Kidney epithelial cell (primary cell): ENCODE data around the gene PLXNA1. TPM values are rescaled to one million over a fixed set of nuclear protein-coding genes. Genes with fewer than 3 reads are reported as not detected.

Source experiments
- DNase-seq: peaks from one replicate; pipeline ENCODE4 v3.0.0-alpha.2; 2010; ENCODE audit warnings: low read depth
- H3K27me3 ChIP-seq: 2 replicates; pipeline ENCODE4 v1.6.0; 2011; ENCODE audit warnings: low read length; ENCODE audit not compliant: control insufficient read depth, insufficient read depth
- H3K36me3 ChIP-seq: 2 replicates; pipeline ENCODE4 v1.5.1; 2011; ENCODE audit warnings: low read length; ENCODE audit not compliant: control insufficient read depth, insufficient read depth
- H3K4me3 ChIP-seq: 2 replicates; pipeline ENCODE4 v1.5.1; 2011; ENCODE audit warnings: low read depth, mild to moderate bottlenecking, control low read depth, low read length
- total RNA-seq: library from RNA; depleted of rRNA; stranded (reverse); fragments of >200 nt; gene quantifications from 2 replicates; pipeline ENCODE4 v1.2.3, GENCODE V29; 2015
- TF ChIP-seq, protein P1 (sequence below): IDR thresholded peaks from 2 replicates; pipeline ENCODE4 v1.5.1; 2011; ENCODE audit warnings: mild to moderate bottlenecking, moderate library complexity, low read length, control low read depth, inconsistent platforms; ENCODE audit not compliant: insufficient read depth, poor library complexity, severe bottlenecking

Gene PLXNA1
- total RNA-seq, 1 donor from 2014 or later, result 54.3 TPM

DNA sequence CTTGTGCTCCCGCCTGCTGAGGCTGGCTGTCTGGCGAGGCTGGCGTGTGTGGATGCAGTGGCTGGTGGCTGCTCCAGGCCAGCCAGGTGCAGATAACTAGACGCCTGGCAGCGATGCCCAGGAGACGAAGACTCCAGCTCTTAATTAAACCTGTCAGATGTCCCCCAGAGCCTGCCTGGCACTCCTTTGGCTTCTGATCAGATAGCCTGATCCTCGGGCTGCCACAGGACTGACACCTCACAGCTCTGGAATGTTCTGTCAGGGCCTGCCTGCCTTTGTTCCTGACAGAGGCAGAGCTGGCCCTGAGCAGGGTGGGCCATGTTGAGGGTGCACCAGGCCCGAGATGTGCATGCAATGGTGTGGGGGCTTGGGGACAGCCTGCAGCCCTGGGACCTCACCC, 36.5 kb downstream of the PLXNA1 start:
- DNase-seq, result no peak
- H3K36me3 ChIP-seq, result peaks cover 1% of the 10 kb centered on the region
- TF ChIP-seq, protein P1, sequence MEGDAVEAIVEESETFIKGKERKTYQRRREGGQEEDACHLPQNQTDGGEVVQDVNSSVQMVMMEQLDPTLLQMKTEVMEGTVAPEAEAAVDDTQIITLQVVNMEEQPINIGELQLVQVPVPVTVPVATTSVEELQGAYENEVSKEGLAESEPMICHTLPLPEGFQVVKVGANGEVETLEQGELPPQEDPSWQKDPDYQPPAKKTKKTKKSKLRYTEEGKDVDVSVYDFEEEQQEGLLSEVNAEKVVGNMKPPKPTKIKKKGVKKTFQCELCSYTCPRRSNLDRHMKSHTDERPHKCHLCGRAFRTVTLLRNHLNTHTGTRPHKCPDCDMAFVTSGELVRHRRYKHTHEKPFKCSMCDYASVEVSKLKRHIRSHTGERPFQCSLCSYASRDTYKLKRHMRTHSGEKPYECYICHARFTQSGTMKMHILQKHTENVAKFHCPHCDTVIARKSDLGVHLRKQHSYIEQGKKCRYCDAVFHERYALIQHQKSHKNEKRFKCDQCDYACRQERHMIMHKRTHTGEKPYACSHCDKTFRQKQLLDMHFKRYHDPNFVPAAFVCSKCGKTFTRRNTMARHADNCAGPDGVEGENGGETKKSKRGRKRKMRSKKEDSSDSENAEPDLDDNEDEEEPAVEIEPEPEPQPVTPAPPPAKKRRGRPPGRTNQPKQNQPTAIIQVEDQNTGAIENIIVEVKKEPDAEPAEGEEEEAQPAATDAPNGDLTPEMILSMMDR, result no peak
- no peak overlapping the region for H3K4me3 ChIP-seq
- H3K27me3 ChIP-seq, result no peaks in the 10 kb centered on the region

DNA sequence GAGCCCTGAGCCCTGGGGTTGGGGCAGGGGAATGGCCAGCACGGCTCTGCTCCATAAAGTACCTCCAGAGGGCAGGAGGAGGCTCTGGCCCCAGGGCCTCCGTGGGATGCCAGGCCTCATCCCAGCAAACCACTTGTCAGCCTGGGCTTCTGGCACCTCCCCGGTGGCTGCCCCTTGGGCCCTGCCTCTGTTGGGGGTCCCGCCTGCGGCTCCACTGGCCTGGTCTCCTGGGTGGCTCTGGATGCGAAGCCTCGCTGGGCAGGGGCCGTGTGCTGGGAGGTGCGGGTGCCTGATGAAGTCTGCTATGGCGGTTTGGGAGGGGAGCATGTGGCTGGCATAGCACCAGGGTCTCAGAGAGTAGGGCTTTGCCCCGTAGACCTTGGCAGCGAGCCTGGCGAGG, 37.6 kb downstream of the PLXNA1 start:
- H3K4me3 ChIP-seq, result no peak overlapping the region
- no peaks in the 10 kb centered on the region for H3K27me3 ChIP-seq
- TF ChIP-seq, protein P1, result no peak
- H3K36me3 ChIP-seq, result peaks cover 1% of the 10 kb centered on the region
- DNase-seq, result no peak

DNA sequence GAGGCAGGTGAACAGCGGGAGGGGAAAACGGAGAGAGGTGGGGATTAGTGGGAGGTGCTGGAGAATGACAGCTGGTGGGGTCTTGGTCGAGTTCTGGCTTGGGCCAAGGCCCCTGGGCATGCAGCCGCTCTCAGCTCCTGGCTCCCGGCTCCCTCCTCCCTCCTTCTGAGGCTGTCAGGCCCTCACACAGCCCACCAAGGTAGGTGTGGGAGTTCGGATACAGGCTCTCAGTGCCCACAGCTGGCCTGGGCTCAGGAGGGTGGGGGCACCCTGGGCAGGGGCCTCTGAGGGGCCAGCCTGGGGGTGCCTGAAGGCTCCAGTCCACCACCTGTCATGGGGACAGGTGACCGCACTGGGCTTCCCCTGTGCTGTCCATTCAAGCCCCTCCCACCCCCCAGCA, 39.9 kb downstream of the PLXNA1 start:
- TF ChIP-seq, protein P1, result no peak
- no peaks in the 10 kb centered on the region for H3K27me3 ChIP-seq
- no peak for DNase-seq
- peaks cover 1% of the 10 kb centered on the region for H3K36me3 ChIP-seq
- H3K4me3 ChIP-seq, result no peak overlapping the region

DNA sequence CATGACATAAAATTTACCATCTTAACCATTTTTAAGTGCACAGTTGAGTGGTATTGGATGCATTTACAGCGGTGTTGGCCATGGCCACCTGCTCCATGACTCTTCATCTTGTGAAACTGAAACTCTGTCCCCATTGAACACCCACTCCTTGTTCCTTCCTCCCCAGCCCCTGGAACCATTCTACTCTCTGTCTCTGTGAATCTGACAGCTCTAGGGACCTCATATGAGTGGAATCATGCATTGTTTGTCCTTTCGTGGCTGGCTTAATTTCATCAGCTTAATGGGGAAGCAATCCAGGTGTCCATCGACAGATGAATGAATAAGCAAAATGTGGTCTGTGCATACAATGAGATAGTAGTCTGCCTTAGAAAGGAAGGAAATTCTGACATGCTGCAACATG, 42.5 kb downstream of the PLXNA1 start:
- Histone ChIP-seq H3K36me3 (no peaks in the 10 kb centered on the region), H3K27me3 (no peaks in the 10 kb centered on the region), H3K4me3 (no peak overlapping the region)
- DNase-seq, result no peak
- TF ChIP-seq, protein P1, result no peak

DNA sequence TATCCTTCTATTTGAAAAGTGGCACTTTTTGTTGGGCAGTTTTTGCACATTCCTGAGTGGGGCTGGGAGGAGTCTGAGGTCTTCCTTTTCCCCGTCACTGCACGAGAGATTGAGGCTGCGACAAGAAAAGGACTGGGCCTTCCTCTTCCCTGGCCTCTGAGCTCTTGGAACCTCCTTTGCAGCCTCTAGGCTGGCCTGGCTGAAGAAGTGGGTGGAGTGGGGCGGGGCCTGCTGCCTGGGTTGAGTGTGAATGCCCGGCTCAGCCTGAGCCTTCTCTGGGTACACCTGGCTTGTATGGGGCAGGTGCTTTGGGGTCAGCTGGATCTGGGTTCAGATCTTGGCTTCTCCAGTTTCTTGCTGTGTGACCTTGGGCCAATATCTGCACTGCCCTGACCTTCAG, 43.1 kb downstream of the PLXNA1 start:
- H3K27me3 ChIP-seq, result no peaks in the 10 kb centered on the region
- no peak for DNase-seq
- H3K36me3 ChIP-seq, result no peaks in the 10 kb centered on the region
- TF ChIP-seq, protein P1, result no peak
- no peak overlapping the region for H3K4me3 ChIP-seq

DNA sequence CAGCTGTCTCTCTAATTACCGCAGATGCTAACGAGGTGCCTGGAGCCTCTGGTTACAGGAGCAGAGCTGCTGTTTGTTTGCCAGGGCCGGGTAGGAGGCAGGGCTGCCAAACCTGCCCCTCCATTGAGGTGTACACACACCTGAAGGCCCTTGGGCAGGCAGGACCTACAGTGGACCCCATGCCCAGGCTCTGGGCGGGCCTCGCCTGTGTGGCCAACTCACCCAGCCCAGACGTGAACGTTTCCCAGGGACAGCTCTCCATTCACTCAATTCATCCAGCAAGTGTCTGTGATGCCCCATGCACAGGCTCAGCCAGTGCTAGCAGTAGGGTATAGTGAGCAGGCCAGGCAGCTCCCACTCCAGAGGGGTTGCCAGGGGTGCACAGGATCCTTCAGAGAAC, 43.7 kb downstream of the PLXNA1 start:
- Histone ChIP-seq H3K4me3 (no peak overlapping the region), H3K27me3 (no peaks in the 10 kb centered on the region), H3K36me3 (no peaks in the 10 kb centered on the region)
- TF ChIP-seq, protein P1, result no peak
- DNase-seq, result no peak
